ENCODE measurements around the gene CCRL2.

DNA sequence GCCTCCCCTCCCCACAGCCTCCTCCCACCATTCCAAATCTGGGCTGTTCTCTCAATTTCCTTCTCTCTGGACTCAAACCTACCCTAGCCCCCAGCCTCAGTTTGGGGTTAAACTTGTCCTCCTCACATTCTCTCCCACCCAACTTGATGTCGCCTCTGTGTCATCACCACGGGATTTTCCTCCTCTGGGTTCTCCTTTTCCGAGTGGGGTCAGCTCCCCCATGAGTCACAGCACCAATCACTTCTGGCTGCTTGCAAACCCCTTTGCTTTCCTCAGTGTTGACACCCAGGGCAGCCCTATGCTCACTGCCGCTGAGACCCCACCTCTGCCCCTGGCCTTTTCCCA lies 644 bp upstream of the CCRL2 start:
- TF ChIP-seq, protein P1, sequence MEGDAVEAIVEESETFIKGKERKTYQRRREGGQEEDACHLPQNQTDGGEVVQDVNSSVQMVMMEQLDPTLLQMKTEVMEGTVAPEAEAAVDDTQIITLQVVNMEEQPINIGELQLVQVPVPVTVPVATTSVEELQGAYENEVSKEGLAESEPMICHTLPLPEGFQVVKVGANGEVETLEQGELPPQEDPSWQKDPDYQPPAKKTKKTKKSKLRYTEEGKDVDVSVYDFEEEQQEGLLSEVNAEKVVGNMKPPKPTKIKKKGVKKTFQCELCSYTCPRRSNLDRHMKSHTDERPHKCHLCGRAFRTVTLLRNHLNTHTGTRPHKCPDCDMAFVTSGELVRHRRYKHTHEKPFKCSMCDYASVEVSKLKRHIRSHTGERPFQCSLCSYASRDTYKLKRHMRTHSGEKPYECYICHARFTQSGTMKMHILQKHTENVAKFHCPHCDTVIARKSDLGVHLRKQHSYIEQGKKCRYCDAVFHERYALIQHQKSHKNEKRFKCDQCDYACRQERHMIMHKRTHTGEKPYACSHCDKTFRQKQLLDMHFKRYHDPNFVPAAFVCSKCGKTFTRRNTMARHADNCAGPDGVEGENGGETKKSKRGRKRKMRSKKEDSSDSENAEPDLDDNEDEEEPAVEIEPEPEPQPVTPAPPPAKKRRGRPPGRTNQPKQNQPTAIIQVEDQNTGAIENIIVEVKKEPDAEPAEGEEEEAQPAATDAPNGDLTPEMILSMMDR (IDR thresholded peaks at IDR 0.05): no peak
- TF ChIP-seq POLR2A (IDR thresholded peaks at IDR 0.05): no peak

All from right lobe of liver (tissue), 4 donors.